SH-SY5Y (cell line): Measurements from ENCODE around the gene ITPRIPL1.

Experiments
- GATA2 ChIP-seq: IDR thresholded peaks from 2 replicates; pipeline ENCODE4 v1.6.1; 2011; ENCODE audit warnings: mild to moderate bottlenecking, low read depth, low read length
- GATA3 ChIP-seq: IDR thresholded peaks from 2 replicates; pipeline ENCODE4 v1.6.1; 2011; ENCODE audit warnings: low read depth, mild to moderate bottlenecking, low read length, moderate library complexity

Gene ITPRIPL1

DNA sequence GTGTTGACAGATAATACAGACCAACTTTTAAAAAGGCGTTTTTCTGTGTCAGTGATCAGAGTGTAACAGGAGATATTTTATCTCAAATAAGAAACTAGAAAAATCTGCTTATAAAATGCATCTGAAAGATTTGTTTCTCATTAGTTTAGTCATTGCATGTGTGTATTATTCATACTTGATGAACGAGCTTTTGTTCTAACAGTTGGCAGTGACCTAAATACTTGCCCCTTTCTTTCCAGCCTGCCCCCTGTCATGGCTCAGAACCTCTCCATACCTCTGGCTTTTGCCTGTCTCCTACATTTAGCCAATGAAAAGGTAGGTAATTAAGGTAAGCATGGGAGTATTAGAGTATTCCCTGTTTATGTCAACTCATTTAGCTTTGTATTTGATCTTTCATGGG, 44.1 kb downstream of the ITPRIPL1 start:
- TF ChIP-seq GATA2: no peak
- TF ChIP-seq GATA3: no peak

GRCh38 chr2:96374211-96374951, 49.3 kb downstream of the ITPRIPL1 start:
- TF ChIP-seq GATA2 (no peak; the same call in 1 of the 2 replicates), GATA3 (no peak)
